NCI-H1930 (cell line): ENCODE measurements around the gene INPP5A.

ENCODE experiments used
- DNase-seq, 2 experiments: peaks; one replicate each; lab custom pipeline; 2025; lab: John Stamatoyannopoulos, UW

Gene INPP5A

DNA sequence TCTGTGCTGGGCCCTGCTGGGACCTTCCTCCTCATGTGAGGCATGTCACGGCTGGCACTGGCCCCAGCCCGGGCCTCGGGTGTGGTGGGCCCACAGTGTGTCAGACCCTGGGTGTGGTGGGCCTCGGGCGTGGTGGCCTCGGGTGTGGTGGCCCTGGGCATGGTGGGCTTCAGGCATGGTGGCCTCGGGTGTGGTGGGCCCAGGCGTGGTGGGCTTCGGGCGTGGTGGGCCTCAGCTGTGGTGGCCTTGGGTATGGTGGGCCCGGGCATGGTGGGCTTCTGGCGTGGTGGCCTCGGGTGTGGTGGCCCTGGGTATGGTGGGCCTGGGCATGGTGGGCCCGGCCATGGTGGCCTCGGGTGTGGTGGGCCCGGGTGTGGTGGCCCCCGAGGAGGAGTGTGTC lies 207.9 kb downstream of the INPP5A start:
- DNase-seq: no peak

DNA sequence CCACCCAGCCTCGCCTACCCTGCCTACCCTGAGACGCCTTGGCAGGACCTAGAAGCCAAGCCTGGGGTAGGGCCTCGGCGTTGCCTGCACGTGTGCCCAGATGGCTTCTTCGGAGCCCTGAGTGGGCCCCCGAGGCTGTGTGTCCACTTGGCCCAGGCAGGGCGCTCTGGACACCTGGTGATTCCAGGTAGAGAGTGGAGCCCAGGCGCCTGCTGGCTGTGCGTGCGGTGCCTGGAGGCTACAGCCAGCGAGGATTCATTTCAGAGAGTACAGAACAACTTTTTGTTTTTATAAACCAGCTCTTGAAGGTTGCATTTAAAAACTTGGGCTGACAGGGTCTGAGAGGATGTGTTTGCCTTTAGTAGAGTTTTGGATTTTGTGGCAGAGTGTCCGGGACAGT lies 208.4 kb downstream of the INPP5A start:
- DNase-seq: no peak

DNA sequence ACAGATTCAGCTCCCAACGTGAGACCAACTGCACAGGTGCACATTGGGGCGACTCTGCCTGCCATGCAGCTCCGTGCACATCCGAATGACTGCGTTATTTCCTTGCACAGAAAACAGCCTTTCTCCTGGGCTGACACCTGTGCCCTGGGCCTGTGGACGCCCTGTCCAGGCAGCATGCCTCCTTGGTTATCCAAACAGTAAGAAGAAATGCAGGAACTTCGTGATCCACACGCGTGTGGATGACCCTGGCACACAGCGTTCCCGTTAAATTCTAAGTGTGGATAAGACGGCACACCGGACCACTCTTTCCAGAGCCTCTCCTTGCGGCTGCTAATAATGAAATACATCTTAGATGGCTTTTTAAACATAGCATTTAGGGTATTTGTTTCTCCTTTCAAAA lies 208.8 kb downstream of the INPP5A start:
- no peak for DNase-seq

DNA sequence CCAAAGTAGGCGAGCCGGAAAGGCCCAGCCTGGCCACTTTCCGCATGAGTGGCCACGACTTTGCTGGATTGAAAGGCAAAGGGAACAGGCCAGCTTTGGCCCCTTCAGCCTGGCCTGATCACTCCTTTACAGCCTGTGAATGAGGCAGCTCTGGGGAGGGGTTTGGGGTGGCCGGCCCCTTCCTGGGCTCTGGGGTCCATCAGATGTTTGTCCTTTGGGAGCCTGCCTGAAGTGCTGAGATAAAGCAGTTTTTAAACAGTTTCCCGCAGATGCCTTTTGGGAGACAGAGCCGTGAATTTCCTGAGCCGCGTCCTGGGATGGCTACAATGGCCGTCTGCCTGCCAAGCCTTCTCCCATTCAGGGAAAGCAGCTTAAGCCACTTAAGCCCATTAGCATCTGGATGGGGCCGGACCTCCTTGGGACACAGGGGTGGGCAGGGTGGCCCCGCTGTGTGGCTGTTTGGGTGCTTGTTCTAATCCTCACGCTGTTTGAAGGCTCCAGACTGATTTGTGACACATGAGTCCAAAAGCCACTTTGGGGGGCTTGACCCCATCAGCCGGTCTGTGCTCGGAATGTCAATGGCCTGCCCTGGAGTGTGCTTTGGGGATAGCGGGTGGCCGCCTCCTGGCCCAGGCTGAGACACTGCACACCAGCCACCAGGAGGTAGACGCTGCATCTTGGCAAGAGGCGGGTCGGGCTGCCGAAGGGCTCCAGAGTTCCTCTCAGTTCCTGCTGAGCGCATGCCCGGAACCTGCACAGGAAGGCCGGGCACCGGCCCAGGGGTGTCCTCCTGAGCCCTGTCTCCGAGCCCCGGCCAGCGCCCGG lies 209.4 kb downstream of the INPP5A start:
- no peak for DNase-seq

DNA sequence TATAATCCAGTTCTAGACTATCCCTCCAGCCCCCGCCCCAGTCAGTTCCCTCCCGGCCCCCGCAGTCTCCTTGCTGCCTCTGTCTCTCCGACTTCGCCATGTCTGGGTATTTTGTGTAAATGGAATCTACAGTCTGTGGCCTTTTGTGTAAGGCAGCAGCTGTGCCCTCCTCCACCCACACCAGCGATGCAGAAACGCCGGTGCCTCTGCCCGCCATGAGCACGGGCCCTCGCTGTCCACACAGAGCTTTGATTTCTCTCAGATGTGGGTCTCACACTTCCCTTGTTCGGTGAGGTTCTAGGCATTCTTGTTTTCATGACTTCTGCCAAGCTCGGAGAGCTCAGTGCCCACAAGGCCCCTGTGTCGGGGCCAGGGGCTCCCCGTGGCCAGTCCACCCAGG lies 210.5 kb downstream of the INPP5A start:
- no peak for DNase-seq

DNA sequence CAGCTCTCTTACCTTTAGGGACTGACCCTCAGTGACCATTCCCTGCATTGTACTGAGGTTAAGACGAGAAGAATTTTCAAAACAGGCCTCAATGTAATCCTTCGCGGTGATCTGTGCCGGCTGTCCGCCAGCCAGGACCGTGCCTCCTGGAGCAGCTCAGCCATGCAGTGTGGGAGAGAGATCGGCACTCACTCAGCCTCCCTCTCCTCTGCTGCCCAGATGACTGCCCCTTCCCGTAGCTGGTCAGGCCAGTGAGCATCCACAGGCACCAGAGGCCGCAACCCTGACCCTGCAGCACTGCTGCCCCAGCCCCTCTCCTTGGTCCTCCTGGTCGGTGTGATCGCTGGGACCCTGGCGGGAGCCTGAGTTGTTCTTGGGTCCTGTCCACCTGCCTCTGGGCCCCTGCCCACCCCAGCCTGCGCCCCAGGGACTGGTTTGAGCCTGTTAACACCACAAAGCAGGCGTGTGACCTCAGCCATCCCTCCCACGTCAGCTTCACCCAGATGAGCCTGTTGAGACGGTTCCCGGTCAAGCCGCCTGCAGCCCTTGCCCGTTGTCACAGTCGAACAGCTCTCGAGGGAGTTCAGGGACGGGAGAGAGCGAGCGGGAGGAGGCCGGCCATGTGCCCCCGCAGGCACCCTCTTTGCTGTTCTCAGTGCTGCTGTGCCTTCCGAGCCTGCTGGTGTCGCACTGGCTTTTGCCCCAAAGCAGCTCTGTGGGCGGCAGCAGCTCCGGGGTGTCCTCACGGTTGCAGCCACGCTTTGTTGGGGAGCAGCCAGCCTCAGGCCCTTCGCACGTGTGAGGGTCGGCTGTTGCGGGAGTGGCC lies 211.2 kb downstream of the INPP5A start:
- DNase-seq: no peak

DNA sequence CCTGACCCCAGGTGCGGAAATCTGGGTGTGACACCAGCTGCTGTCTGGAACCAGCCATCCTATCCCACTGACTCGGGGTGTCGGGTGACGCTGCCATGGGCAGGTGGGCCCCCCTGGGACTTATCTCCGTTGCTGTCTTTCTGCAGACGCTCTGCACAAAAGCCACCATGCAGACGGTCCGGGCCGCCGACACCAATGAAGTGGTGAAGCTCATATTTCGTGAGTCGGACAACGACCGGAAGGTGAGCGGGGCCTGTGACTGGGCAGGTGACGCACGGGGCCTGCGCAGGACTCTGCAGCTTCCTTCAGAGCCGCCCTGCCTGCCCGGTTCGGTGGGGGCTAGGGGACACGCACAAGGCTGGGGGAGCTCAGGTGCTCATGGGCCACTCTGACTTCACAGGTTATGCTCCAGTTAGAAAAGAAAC lies 211.8 kb downstream of the INPP5A start:
- no peak for DNase-seq

DNA sequence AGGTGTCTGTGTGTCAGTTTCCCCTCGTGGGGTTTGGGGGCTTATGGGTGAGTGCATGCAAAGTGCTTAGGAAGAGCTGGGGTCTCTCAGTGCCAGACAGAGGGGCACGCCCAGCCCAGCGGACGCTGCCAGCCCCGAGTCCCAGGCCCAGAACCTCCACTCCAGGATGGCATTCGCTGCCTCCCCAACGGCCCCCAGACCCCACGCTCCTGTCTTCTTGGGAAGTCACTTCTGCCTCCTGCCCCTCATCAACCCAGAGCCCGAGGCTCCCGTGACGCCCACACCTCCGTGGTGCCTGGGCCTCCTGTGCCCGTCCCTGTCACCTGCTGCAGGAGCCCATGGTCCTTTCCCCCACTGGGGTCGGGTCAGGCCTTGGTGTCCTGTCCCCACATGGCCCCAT lies 213.3 kb downstream of the INPP5A start:
- no peak for DNase-seq

DNA sequence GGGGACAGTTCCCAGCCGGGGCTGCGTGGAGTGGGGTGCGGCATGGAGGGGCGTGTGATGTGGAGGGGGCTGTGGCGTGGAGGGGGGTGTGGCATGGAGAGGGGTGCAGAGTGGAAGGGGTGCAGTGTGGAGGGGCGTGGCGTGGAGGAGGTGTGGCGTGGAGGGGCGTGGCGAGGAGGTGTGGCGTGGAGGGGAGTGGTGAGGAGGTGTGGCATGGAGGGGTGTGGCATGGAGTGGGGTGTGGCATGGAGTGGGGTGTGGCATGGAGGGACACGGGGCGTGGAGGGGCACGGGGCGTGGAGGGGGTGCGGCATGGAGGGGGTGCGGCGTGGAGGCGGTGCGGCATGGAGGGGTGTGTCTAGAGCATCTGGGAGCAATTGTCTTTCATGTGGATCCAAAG lies 214.8 kb downstream of the INPP5A start:
- DNase-seq: no peak

DNA sequence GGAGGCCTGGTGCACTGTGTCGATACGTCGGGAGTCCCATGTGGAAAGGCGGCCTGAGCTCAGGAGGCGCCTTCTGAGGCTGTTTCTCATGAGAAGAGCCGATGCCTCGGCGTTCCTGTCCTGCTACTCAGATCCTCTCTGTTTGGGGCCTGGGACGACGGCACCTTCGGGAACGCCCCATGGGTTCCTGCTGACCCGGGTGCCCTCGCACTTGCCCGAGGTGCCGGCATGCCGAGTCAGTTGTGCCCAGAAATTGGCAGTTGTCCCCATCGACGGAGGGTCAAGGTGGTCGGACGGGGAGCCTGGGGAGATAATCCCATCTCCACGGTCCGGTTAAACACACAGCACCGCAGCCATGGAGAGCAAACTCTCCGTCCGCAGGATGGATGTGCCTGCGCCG lies 215.4 kb downstream of the INPP5A start:
- DNase-seq: no peak

DNA sequence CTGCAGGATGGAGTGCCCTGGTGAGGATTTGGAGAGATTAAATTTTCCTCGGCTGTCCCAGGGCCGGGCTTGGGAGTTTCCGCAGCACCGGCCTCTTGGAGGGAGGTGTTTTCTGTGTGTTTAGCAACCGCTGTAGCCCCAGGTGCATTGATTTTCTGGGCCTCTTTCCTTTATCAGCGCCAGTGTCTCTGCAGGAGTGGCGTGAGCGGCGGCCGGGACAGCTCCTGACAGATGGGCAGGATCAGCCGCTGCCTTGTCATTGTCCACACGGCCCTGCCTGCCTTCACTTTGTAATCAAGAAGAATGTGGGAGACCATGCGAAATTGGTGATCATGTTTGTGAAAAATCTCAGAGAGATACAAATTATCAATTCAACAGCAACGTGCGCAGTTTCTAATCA lies 216.0 kb downstream of the INPP5A start:
- no peak for DNase-seq

DNA sequence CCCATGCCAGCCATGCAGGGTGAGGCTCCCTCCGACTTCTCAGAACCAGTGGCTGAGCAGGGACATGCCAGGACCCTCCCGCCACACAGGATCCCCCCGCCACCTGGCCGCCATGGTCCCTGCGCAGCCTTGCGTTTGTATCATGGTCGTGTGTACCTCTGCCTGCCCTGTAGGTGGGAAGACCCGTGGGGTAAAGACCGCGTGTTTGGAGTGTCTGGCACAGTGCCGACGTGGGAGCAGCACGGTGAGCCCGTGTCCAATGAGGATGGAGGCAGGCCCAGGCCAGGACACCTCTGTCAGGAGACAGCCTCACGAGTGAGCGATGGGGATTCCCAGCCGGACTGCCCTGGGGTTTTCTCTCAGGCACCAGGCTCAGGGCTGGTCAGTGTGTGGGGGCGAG lies 216.5 kb downstream of the INPP5A start:
- DNase-seq: no peak

DNA sequence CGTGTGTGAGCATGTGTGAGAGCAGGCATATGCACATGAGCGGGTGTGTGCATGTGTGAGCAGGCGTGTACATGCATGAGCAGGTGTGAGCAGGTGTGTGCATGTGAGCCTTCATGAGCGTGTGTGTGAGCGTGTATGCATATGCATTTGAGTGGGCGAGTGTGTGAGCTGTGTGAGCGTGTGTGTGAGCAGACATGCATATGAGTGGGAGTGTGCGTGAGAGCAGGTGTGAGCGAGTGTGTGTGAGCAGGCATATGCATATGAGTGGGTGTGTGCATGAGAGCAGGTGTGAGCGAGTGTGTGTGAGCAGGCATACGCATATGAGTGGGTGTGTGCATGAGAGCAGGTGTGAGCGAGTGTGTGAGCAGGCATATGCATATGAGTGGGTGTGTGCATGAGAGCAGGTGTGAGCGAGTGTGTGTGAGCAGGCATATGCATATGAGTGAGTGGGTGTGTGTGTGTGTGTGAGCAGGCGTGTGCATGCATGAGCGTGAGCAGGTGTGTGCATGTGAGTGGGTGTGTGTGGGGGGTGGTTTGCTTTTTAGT lies 217.7 kb downstream of the INPP5A start:
- DNase-seq: no peak

DNA sequence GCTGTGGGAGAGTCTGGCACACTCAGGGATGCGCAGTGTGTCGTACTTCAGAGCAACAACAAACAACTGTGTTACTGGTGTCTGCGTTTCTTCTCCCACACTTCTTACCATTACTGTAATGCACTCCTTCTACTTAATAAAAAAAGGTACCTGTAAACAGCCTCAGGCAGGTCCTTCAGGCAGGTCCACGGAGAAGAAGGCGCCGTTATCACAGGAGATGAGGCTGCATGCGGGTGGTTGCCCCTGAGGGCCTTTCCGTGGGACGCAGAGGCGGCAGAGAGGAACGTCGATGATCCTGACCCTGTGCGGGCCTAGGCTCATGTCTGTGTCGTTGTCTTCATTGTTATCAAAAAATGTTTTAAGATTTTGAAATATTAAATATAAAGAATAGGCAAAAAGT lies 219.0 kb downstream of the INPP5A start:
- no peak for DNase-seq

DNA sequence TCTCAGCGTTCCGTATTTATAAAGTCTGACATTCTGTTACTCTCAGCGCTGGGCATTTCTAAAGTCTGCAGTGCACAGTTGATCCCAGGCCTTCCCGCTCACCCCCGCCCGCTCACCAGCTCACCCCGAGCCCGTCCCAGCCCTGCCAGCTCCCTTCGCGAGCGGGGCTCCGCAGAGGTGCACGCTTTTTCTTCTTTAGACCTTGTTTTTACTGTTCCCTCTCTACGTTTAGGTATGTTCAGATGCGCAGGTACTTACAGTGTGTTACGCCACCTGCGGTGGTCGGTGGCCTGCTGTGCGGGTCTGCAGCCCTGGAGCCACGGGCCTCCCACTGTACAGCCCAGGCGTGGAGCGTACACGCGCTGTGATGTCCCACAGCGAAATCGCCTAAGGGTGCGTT lies 219.6 kb downstream of the INPP5A start:
- DNase-seq: no peak

DNA sequence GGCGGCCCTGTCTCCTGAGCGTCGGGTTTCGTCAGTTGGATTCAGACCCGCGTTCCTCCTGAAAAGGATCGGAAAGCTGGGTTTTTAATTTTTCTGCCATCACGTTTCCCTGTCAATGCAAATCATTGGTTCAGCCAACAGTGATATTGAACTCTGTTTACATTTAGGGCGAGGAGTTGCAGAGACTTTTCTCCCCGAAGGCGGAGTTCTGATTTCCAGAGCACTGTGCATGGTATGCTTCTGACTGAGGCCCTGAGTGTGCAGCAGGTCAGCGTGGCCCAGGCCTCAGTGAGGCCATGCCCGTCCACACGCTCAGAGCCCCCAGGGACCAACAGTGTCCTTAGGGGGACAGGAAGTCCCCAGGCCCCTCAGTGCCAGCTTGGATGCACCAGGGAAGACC lies 221.3 kb downstream of the INPP5A start:
- DNase-seq: no peak

DNA sequence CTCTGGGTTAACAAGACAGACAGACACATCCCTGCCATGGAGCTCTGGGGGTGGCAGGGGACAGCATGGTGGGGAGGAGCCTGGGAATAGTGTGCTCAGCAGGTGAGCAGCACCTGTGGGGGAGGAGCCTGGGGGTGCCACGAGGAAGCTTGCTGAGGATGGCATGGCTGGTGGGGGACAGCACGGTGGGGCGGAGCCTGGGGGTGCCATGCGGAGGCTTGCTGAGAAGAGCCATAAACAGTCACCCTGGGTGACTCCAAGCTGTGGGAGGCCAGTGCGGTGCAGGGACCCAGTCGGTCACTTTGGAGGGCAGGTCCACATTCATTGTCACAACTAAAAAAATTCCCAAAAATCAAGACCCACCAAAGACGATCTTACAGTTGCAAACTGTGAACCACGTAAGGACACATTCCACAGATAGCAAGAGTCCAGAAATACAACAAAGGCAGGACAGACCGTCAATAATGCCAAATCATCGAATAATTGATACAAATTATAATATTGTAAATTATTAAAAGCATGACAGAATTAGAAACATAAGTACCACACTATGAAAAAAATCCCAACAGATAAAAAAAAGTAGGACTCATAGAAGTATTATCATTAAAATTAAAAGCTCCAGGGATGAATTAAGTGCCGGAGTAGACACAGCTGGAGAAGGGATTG lies 223.9 kb downstream of the INPP5A start:
- no peak for DNase-seq

DNA sequence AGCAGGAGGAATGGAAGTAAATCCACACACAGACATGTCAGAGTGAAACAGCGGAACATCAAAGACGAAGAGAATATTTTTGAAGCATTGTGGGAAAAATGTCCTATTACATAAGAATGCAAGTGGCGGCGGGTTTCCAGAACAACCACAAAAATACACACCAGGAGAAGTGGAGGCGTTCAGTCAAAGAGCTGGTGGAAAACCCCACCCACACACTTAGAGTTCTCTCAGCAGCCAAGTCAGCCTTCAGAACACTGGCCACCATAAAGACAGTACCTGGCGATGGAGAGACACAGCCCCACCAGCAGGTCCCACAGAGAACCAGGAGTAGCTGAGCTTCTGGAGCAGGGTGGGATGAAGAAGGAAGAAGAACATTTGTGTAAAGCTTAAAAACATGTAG lies 224.7 kb downstream of the INPP5A start:
- DNase-seq: no peak

DNA sequence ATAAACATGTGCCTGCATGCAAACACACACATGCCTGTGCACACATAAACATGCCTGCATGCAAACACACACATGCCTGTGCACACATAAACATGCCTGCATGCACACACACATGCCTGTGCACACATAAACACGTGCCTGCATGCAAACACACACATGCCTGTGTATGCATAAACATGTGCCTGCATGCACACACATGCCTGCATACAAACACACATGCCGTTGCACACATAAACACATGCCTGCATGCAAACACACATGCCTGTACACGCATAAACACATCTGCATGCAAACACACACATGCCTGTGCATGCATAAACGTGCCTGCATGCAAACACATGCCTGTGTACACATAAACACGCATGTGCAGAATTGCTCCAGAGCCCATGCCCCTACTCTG lies 226.0 kb downstream of the INPP5A start:
- no peak for DNase-seq

DNA sequence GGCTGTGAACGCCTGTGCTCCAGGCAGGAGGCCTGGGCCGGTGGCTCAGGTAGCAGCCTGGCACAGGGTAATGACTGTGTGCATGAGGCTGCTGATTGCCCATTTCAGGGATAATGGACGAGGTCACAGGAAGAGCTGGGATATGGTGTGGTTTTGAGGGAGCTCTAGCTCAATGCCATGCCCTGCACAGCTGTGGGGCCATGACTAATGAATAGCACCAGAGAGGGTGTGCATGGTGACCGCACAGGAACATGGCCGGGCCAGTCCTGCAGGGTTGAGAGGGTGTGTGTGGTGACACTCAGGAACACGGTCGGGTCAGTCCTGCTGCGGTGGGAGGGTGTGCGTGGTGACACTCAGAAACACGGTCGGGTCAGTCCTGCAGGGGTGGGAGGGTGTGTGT lies 226.5 kb downstream of the INPP5A start:
- DNase-seq: no peak

DNA sequence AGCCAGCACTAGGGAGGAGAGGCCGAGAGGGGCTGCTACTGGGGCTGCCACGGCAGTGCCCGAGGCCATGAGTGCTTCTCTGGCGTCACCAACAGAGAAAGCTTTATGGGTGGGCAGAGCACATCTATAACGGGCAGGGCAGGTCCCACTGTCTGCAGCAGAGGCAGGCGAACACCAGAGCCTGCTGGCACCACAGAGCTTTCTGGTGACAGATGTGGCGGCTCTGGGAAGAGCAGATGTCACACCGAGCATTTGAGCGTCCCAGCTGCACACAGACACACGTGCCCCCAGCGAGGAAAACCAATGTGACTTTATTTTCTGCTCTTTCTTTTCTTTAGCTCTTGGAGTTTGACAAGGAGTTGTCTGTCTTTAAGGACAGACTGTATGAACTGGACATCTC lies 227.8 kb downstream of the INPP5A start:
- DNase-seq: no peak

DNA sequence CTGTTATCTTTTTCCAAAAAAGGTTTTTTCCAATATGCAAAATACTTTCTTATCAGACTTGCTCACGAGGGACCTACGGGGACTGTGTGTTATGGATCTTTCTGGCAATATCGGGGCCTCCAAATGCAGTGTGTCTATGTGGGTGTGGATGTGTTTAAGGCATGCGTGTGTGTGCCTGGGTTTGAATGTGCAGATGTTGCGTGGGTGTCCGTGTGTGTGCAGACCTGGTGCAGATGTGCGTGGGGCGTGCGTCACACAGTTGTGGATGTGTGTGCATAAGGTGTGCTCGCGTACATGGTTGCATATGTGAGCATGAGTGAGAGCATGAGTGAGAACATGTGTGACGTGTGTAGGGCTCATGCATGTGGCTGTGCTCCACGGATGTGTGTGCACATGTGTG lies 228.7 kb downstream of the INPP5A start:
- no peak for DNase-seq
